HepG2 (cell line): ENCODE measurements around the gene SNAPIN. TPM values are rescaled to one million over a fixed set of nuclear protein-coding genes. Genes with fewer than 3 reads are reported as not detected.

Source experiments
- HOXA9 ChIP-seq: sonication (generic); formaldehyde crosslinking; IDR thresholded peaks from 2 replicates; pipeline ENCODE4 v1.8.1; 2022; ENCODE audit warnings: missing genetic modification reagents, mild to moderate bottlenecking, moderate library complexity, borderline replicate concordance
- JUNB ChIP-seq: sonication (generic); formaldehyde crosslinking; IDR thresholded peaks from 2 replicates; pipeline ENCODE4 v1.8.0; 2022; ENCODE audit warnings: missing genetic modification reagents, mild to moderate bottlenecking, borderline replicate concordance
- PRDM10 ChIP-seq: sonication (generic); formaldehyde crosslinking; IDR thresholded peaks from 2 replicates; pipeline ENCODE4 v1.4.0; 2020; ENCODE audit warnings: low read depth, missing genetic modification reagents
- TBP ChIP-seq: sonication (generic); formaldehyde crosslinking; IDR thresholded peaks from 2 replicates; pipeline ENCODE4 v1.5.0; 2020; ENCODE audit warnings: missing genetic modification reagents
- THAP9 ChIP-seq: sonication (generic); formaldehyde crosslinking; IDR thresholded peaks from 2 replicates; pipeline ENCODE4; 2020; ENCODE audit warnings: missing genetic modification reagents, mild to moderate bottlenecking, borderline replicate concordance
- ZNF343 ChIP-seq: sonication (generic); formaldehyde crosslinking; IDR thresholded peaks from 2 replicates; pipeline ENCODE4 v1.4.0; 2020; ENCODE audit warnings: mild to moderate bottlenecking, missing genetic modification reagents
- ZNF367 ChIP-seq: sonication (generic); formaldehyde crosslinking; IDR thresholded peaks from 2 replicates; pipeline ENCODE4 v1.4.0; 2020; ENCODE audit warnings: missing genetic modification reagents, borderline replicate concordance
- ZNF383 ChIP-seq: sonication (generic); formaldehyde crosslinking; IDR thresholded peaks from 2 replicates; pipeline ENCODE4 v1.4.0; 2020; ENCODE audit warnings: missing genetic modification reagents, mild to moderate bottlenecking, borderline replicate concordance
- ZNF564 ChIP-seq: sonication (generic); formaldehyde crosslinking; IDR thresholded peaks from 2 replicates; pipeline ENCODE4 v1.8.1; 2023; ENCODE audit warnings: mild to moderate bottlenecking, missing genetic modification reagents
- ZNF639 ChIP-seq: conservative IDR thresholded peaks from 2 replicates; pipeline ENCODE4 v1.6.1; 2018; ENCODE audit warnings: missing genetic modification reagents
- ZNF746 ChIP-seq: sonication (generic); formaldehyde crosslinking; IDR thresholded peaks from 2 replicates; pipeline ENCODE4 v1.8.0; 2022; ENCODE audit warnings: mild to moderate bottlenecking, missing genetic modification reagents
- ZNF839 ChIP-seq: sonication (generic); formaldehyde crosslinking; IDR thresholded peaks from 2 replicates; pipeline ENCODE4 v1.4.0; 2020; ENCODE audit warnings: missing genetic modification reagents, mild to moderate bottlenecking, borderline replicate concordance
- ZNF841 ChIP-seq: sonication (generic); formaldehyde crosslinking; IDR thresholded peaks from 2 replicates; pipeline ENCODE4 v1.8.1; 2023; ENCODE audit warnings: missing genetic modification reagents, borderline replicate concordance
- ZSCAN20 ChIP-seq: sonication (generic); formaldehyde crosslinking; IDR thresholded peaks from 2 replicates; pipeline ENCODE4 v1.4.0; 2020; ENCODE audit warnings: missing genetic modification reagents, mild to moderate bottlenecking, borderline replicate concordance
- ZSCAN31 ChIP-seq: sonication (generic); formaldehyde crosslinking; IDR thresholded peaks from 2 replicates; pipeline ENCODE4 v1.5.0; 2020; ENCODE audit warnings: low read depth, mild to moderate bottlenecking, missing genetic modification reagents
- polyA plus RNA-seq, 8 experiments: library from polyadenylated mRNA; depleted of rRNA in 3 of 8; stranded (reverse) in 7 of 8; unstranded in 1 of 8; fragments of >200 nt; fragmentation: Illumina TruSeq in 4 of 8; extraction: Trizol in 4 of 8; gene quantifications; 2 replicates each; pipeline versions ENCODE4 v1.2.1 to v1.2.3, GENCODE V29; 2011 to 2016; ENCODE audit warnings: low read depth in 4 of 8, missing spikeins in 1 of 8, mixed read lengths in 1 of 8; ENCODE audit not compliant: insufficient read depth in 1 of 8
- total RNA-seq, 5 experiments: library from RNA; depleted of rRNA; stranded (reverse); fragments of >200 nt; fragmentation: Illumina TruSeq; extraction: Trizol; gene quantifications; 2 replicates each; pipeline ENCODE4 v1.2.3, GENCODE V29; 2016; ENCODE audit warnings: low read depth in 1 of 5
- TF ChIP-seq, protein P1 (sequence below): sonication (generic); formaldehyde crosslinking; conservative IDR thresholded peaks from 2 replicates; pipeline ENCODE4 v1.8.0; 2022; ENCODE audit warnings: mild to moderate bottlenecking, moderate library complexity, missing genetic modification reagents

Gene SNAPIN
- total and polyA plus RNA-seq, 2 of the 13 experiments (the other 11 are each of a cell fraction or from before 2014, with no cell fraction given), result 23.9 to 25.7 TPM

GRCh38 chr1:153612755-153613331 lies 45.7 kb upstream of the SNAPIN start, which contains the start of gene S100A16 (continued):
- TF ChIP-seq ZNF564 (CRISPR knock-in tag), result no peak
- no peak for TF ChIP-seq ZSCAN31
- peak; percentile 79 for TF ChIP-seq ZNF746 (CRISPR knock-in tag)
- TF ChIP-seq PRDM10 (CRISPR knock-in tag), result no peak
- 0 out of 2 replicates have a peak, but pooled peaks have one; percentile 36 for TF ChIP-seq ZNF343
- TF ChIP-seq ZNF383 (CRISPR knock-in tag), result 0 out of 2 replicates have a peak, but pooled peaks have one; percentile 72
- no peak for TF ChIP-seq ZNF367 (CRISPR knock-in tag)
- TF ChIP-seq JUNB (CRISPR knock-in tag), result no peak
- no peak for TF ChIP-seq ZNF841 (CRISPR knock-in tag)
- TF ChIP-seq ZSCAN20, result no peak
- peak; percentile 47; the same call in 1 of the 2 replicates for TF ChIP-seq THAP9 (CRISPR knock-in tag)
- TF ChIP-seq, protein P1, sequence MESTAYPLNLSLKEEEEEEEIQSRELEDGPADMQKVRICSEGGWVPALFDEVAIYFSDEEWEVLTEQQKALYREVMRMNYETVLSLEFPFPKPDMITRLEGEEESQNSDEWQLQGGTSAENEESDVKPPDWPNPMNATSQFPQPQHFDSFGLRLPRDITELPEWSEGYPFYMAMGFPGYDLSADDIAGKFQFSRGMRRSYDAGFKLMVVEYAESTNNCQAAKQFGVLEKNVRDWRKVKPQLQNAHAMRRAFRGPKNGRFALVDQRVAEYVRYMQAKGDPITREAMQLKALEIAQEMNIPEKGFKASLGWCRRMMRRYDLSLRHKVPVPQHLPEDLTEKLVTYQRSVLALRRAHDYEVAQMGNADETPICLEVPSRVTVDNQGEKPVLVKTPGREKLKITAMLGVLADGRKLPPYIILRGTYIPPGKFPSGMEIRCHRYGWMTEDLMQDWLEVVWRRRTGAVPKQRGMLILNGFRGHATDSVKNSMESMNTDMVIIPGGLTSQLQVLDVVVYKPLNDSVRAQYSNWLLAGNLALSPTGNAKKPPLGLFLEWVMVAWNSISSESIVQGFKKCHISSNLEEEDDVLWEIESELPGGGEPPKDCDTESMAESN, result no peak
- no peak for TF ChIP-seq ZNF639 (CRISPR knock-in tag)
- no peak for TF ChIP-seq TBP
- TF ChIP-seq HOXA9 (CRISPR knock-in tag), result no peak
- no peak for TF ChIP-seq ZNF839 (CRISPR knock-in tag)
